Thyroid gland (tissue), 4 donors: ENCODE measurements around the gene OR9A4. TPM values are rescaled to one million over a fixed set of nuclear protein-coding genes. Genes with fewer than 3 reads are reported as not detected.
"Not testable (repeated sequence)": the region's sequence is repeated elsewhere in the genome, so short reads cannot be mapped to it uniquely, and the experiment has no call there.

ENCODE experiments used
- DNase-seq, 2 donors: peaks; one replicate each; pipeline ENCODE4 v3.0.0-alpha.2; 2019
- H3K27ac ChIP-seq, 3 donors: fragments of 200-600 bp; sonication (generic); 1 replicate in 2 of 3; 2 replicates in 1 of 3; pipeline ENCODE4 v1.5.1; 2016 to 2019; ENCODE audit warnings: mild to moderate bottlenecking in 1 of 3, moderate library complexity in 1 of 3
- H3K27me3 ChIP-seq: fragments of 200-600 bp; sonication (generic); one replicate; pipeline ENCODE4 v1.5.1; 2019
- H3K36me3 ChIP-seq, 2 donors: fragments of 200-600 bp; sonication (generic); one replicate each; pipeline ENCODE4 v1.5.1; 2016 to 2019
- H3K4me1 ChIP-seq, 2 donors: fragments of 200-600 bp; sonication (generic); one replicate each; pipeline ENCODE4 v1.5.1; 2017 to 2019
- H3K4me3 ChIP-seq, 3 donors: fragments of 200-600 bp; sonication (generic); replicated peaks in 1 of 3; 1 replicate in 2 of 3; 2 replicates in 1 of 3; pipeline ENCODE4 v1.5.1; 2016; ENCODE audit warnings: mild to moderate bottlenecking in 1 of 3
- H3K9me3 ChIP-seq: fragments of 200-600 bp; sonication (generic); one replicate; pipeline ENCODE4 v1.5.1; 2017
- POLR2A ChIP-seq, 2 donors: fragments of 450-650 bp; IDR thresholded peaks; one replicate each; pipeline ENCODE4 v1.6.1; 2017; ENCODE audit warnings: antibody characterized with exemption in 2 of 2, mild to moderate bottlenecking in 2 of 2, moderate library complexity in 1 of 2
- WGBS, 2 donors: methylation state at CpG; one replicate each; pipeline ENCODE4 v1.1.5; 2017; 5-methylcytosine and 5-hydroxymethylcytosine counted together
- intact Hi-C: fragments of 100-400 bp; cut with DNase I; formaldehyde crosslinking; loops from one replicate; pipeline ENCODE4 v1.15.1; 2023
- total RNA-seq, 4 donors: library from RNA; depleted of rRNA; stranded (reverse); fragments of >200 nt; gene quantifications; one replicate each; pipeline ENCODE4 v1.2.3, GENCODE V29; 2016
- TF ChIP-seq, protein P1 (sequence below), 6 experiments: fragments of 200-600 bp in 3 of 6; fragments of 450-650 bp in 3 of 6; sonication (generic) in 3 of 6; IDR thresholded peaks; one replicate each; pipeline ENCODE4 v1.5.1; 2016 to 2019; ENCODE audit warnings: antibody characterized with exemption in 6 of 6, mild to moderate bottlenecking in 2 of 6, inconsistent platforms in 1 of 6, moderate library complexity in 1 of 6

Gene OR9A4
- total RNA-seq, 4 donors from 2014 or later = not detected

DNA sequence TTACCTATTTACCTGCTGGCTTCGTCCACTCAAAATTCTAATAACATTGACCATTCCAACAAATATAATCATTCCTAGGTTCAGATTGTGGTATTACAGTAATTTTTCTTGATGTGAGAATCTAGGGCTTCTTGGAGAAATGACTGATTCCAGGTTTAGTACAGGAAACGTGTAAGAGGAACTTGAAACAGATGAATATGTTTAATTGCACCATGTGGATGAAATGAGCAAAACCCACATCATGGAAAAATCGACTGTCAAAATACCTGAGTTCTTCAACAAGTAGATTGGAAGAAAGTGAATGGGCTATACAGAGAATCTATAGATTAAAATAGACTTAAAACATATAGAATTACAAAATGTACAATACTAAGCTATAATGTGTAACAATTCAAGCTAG is 24.9 kb upstream of the OR9A4 start:
- WGBS, 2 donors = 81 to 90% methylated on average over 3 of the region's 3 CpGs
- no peak for DNase-seq
- no peak for TF ChIP-seq POLR2A (IDR thresholded peaks at IDR 0.05)
- TF ChIP-seq, protein P1, sequence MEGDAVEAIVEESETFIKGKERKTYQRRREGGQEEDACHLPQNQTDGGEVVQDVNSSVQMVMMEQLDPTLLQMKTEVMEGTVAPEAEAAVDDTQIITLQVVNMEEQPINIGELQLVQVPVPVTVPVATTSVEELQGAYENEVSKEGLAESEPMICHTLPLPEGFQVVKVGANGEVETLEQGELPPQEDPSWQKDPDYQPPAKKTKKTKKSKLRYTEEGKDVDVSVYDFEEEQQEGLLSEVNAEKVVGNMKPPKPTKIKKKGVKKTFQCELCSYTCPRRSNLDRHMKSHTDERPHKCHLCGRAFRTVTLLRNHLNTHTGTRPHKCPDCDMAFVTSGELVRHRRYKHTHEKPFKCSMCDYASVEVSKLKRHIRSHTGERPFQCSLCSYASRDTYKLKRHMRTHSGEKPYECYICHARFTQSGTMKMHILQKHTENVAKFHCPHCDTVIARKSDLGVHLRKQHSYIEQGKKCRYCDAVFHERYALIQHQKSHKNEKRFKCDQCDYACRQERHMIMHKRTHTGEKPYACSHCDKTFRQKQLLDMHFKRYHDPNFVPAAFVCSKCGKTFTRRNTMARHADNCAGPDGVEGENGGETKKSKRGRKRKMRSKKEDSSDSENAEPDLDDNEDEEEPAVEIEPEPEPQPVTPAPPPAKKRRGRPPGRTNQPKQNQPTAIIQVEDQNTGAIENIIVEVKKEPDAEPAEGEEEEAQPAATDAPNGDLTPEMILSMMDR (IDR thresholded peaks at IDR 0.05) = no peak
- Histone ChIP-seq H3K27ac (no peak overlapping the region), H3K4me1 (no peaks in the 10 kb centered on the region), H3K36me3 (no peaks in the 10 kb centered on the region), H3K27me3 (no peaks in the 10 kb centered on the region), H3K9me3 (no peaks in the 10 kb centered on the region), H3K4me3 (no peak overlapping the region)
- intact Hi-C loops = no loop called here

DNA sequence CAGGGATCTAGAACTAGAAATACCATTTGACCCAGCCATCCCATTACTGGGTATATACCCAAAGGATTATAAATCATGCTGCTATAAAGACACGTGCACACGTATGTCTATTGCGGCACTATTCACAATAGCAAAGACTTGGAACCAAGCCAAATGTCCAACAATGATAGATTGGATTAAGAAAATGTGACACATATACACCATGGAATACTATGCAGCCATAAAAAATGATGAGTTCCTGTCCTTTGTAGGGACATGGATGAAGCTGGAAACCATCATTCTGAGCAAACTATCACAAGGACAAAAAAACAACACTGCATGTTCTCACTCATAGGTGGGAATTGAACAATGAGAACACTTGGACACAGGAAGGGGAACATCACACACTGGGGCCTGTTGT is 16.8 kb upstream of the OR9A4 start:
- H3K9me3 ChIP-seq, DNase-seq, H3K4me1 ChIP-seq, H3K27me3 ChIP-seq, H3K27ac ChIP-seq, H3K4me3 ChIP-seq, H3K36me3 ChIP-seq, intact Hi-C loops: not testable (repeated sequence)
- 98 to 100% methylated on average over 3 of the region's 3 CpGs for WGBS, 2 donors

DNA sequence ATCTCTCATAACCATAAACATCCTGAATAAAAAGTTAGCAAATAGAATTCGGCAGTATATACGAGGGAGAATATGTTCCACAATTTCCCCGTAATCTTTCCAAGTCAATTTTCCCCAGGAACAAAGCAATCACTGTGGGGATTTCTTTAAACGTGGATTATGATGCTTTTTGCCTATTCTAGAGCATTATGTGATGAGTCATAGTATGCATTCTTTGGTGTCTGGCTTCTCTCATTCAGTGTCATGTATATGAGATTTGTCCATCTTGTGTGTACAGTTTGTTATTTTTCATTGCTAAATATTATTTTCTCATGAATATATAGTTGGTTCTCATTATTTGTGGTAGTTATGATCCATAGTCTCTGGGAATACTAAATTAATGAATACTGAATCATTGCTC is 9.9 kb upstream of the OR9A4 start:
- H3K27me3 ChIP-seq = no peaks in the 10 kb centered on the region
- no peaks in the 10 kb centered on the region for H3K4me1 ChIP-seq
- no peaks in the 10 kb centered on the region for H3K36me3 ChIP-seq
- TF ChIP-seq, protein P1 (IDR thresholded peaks at IDR 0.05) = no peak
- TF ChIP-seq POLR2A (IDR thresholded peaks at IDR 0.05) = no peak
- H3K4me3 ChIP-seq = no peak overlapping the region
- WGBS, 2 donors = 88% methylated on average over 4 of the region's 4 CpGs
- intact Hi-C loops = no loop called here
- no peak overlapping the region for H3K27ac ChIP-seq
- DNase-seq = no peak
- no peaks in the 10 kb centered on the region for H3K9me3 ChIP-seq

DNA sequence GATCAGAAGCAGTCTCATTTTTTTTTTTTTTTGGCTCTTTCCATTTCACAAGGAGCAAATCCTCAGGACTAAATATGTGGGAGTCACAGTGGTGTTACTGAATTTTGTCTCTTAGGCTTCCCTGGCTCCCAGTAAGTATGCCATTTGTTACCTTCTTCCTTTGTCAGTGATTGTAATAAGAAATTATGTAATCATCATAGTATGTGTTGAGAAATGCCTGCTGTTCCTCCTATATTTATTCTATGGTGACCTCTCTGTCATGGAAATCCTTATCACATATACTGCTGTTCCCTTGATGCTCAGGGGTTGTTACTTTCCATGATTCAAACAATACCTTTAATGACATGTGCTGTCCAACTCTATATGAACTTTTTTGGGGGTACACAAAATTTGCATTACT is 4.8 kb upstream of the OR9A4 start:
- no peak for DNase-seq
- no peak overlapping the region for H3K4me3 ChIP-seq
- intact Hi-C loops = no loop called here
- H3K27ac ChIP-seq = no peak overlapping the region
- no peaks in the 10 kb centered on the region for H3K9me3 ChIP-seq
- no peaks in the 10 kb centered on the region for H3K36me3 ChIP-seq
- H3K27me3 ChIP-seq = no peaks in the 10 kb centered on the region
- no peaks in the 10 kb centered on the region for H3K4me1 ChIP-seq
- no peak for TF ChIP-seq POLR2A (IDR thresholded peaks at IDR 0.05)
- TF ChIP-seq, protein P1 (IDR thresholded peaks at IDR 0.05) = no peak

DNA sequence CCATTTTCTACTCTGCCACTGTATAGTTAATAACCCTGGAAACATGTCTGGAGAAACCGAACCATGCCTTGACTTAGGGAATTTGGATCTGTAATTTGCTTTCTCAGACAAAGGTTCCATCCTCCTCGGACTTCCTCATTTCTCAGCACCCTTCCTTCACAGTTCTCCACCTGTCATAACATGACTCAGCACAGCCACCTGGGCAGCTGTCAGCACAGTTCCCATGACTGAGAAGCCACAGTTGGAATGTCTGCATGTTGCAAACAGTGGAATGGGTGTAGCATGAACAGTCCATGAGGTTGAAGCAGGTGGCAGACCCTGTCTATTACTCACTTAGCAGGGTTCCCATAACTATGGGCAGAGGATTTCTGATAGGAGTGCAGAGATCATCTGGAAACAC is 634 bp upstream of the OR9A4 start:
- DNase-seq = no peak
- Histone ChIP-seq H3K27me3 (no peaks in the 10 kb centered on the region), H3K4me1 (no peaks in the 10 kb centered on the region), H3K27ac (no peak overlapping the region), H3K9me3 (no peaks in the 10 kb centered on the region), H3K36me3 (no peaks in the 10 kb centered on the region), H3K4me3 (no peak overlapping the region)
- 67 to 77% methylated on average over 2 of the region's 2 CpGs for WGBS, 2 donors
- TF ChIP-seq, protein P1 (IDR thresholded peaks at IDR 0.05) = no peak
- TF ChIP-seq POLR2A (IDR thresholded peaks at IDR 0.05) = no peak
- intact Hi-C loops = no loop called here

DNA sequence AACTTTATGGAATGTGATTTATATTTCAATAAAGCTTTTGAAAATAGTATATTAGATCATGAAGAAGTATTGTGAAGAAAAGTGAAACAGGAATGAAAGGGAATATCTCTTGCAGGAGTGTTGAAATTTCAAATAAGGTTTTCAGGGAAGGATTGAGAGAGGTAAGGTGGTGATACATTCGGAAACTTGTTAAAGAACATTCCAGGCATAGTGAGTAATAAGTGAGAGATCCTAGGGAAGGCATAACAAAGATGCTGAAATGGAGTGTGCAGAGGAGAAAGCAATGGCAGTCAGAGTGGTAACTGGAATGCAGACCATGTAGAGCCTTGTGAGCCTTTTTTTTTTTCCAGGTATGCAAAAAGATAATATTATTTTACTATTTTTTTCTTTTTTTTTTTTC is 4.1 kb downstream of the OR9A4 start:
- H3K27ac ChIP-seq = no peak overlapping the region
- WGBS, 2 donors = 70 to 85% methylated on average over 1 of the region's 1 CpG
- DNase-seq = no peak
- H3K27me3 ChIP-seq = no peaks in the 10 kb centered on the region
- H3K36me3 ChIP-seq = no peaks in the 10 kb centered on the region
- intact Hi-C loops = no loop called here
- no peak overlapping the region for H3K4me3 ChIP-seq
- TF ChIP-seq, protein P1 (IDR thresholded peaks at IDR 0.05) = no peak
- no peak for TF ChIP-seq POLR2A (IDR thresholded peaks at IDR 0.05)
- H3K4me1 ChIP-seq = no peaks in the 10 kb centered on the region
- no peaks in the 10 kb centered on the region for H3K9me3 ChIP-seq
